KMS-11 (cell line): ENCODE measurements around the gene ZNF652.

Experiments used
- H2AFZ ChIP-seq: fragments of 200-600 bp; sonication (generic); 2 replicates; pipeline ENCODE4 v1.6.1; 2016; ENCODE audit warnings: antibody characterized with exemption, mixed run types, low read depth
- H3K27ac ChIP-seq: fragments of 200-600 bp; sonication (generic); 2 replicates; pipeline ENCODE4 v1.6.1; 2016; ENCODE audit warnings: mild to moderate bottlenecking, mixed run types
- H3K27me3 ChIP-seq: fragments of 200-600 bp; sonication (generic); 2 replicates; pipeline ENCODE4 v1.6.1; 2017; ENCODE audit warnings: mild to moderate bottlenecking, low read depth, mixed run types, moderate library complexity; ENCODE audit not compliant: insufficient read depth
- H3K36me3 ChIP-seq: fragments of 200-600 bp; sonication (generic); 2 replicates; pipeline ENCODE4 v1.6.1; 2017; ENCODE audit warnings: mild to moderate bottlenecking, mixed run types; ENCODE audit not compliant: insufficient read depth
- H3K4me1 ChIP-seq: fragments of 200-600 bp; sonication (generic); 2 replicates; pipeline ENCODE4 v1.6.1; 2016; ENCODE audit warnings: mild to moderate bottlenecking, low read depth, mixed run types; ENCODE audit not compliant: poor library complexity, severe bottlenecking
- H3K4me2 ChIP-seq: fragments of 200-600 bp; sonication (generic); 2 replicates; pipeline ENCODE4 v1.7.0; 2016; ENCODE audit warnings: mild to moderate bottlenecking, mixed run types
- H3K4me3 ChIP-seq: fragments of 200-600 bp; sonication (generic); IDR thresholded peaks from 2 replicates; pipeline ENCODE4 v1.6.1; 2017; ENCODE audit warnings: low read depth, low read length, mixed read lengths; ENCODE audit not compliant: insufficient read depth
- H3K79me2 ChIP-seq: fragments of 200-600 bp; sonication (generic); 2 replicates; pipeline ENCODE4 v1.6.1; 2016; ENCODE audit warnings: low read depth, mixed run types; ENCODE audit not compliant: insufficient read depth
- H3K9ac ChIP-seq: fragments of 200-600 bp; sonication (generic); 2 replicates; pipeline ENCODE4 v1.6.1; 2016; ENCODE audit warnings: mild to moderate bottlenecking, mixed run types
- H4K20me1 ChIP-seq: fragments of 200-600 bp; sonication (generic); 2 replicates; pipeline ENCODE4 v1.6.1; 2016; ENCODE audit warnings: mild to moderate bottlenecking, mixed run types; ENCODE audit not compliant: insufficient read depth
- CTCF ChIP-seq: fragments of 200-600 bp; sonication (generic); conservative IDR thresholded peaks from 2 replicates; pipeline ENCODE4 v1.6.1; 2017; ENCODE audit warnings: low read depth, mild to moderate bottlenecking, antibody characterized with exemption, low read length, moderate library complexity, mixed read lengths

The ZNF652 gene

GRCh38 chr17:49351572-49352140, 10.4 kb downstream of the ZNF652 start:
- Histone ChIP-seq H2AFZ (no peak overlapping the region), H3K79me2 (peaks cover 98% of the 10 kb centered on the region), H4K20me1 (no peaks in the 10 kb centered on the region), H3K9ac (no peak overlapping the region), H3K27me3 (no peaks in the 10 kb centered on the region), H3K27ac (no peak overlapping the region), H3K4me3 (no peak overlapping the region), H3K36me3 (no peaks in the 10 kb centered on the region), H3K4me2 (no peak overlapping the region), H3K4me1 (peaks cover 67% of the 10 kb centered on the region)
- no peak for TF ChIP-seq CTCF

- Histone ChIP-seq H3K4me1 (peaks cover 68% of the 10 kb centered on the region), H3K36me3 (no peaks in the 10 kb centered on the region), H3K4me3 (no peak overlapping the region), H4K20me1 (no peaks in the 10 kb centered on the region), H3K9ac (no peak overlapping the region), H2AFZ (no peak overlapping the region), H3K79me2 (peaks cover 98% of the 10 kb centered on the region), H3K27ac (no peak overlapping the region), H3K4me2 (peak overlapping the region; percentile 23; the same call in 1 of the 2 replicates), H3K27me3 (no peaks in the 10 kb centered on the region)
- no peak for TF ChIP-seq CTCF
Measured at GRCh38 chr17:49349541-49349940, 12.5 kb downstream of the ZNF652 start.

- Histone ChIP-seq H3K9ac (no peak overlapping the region), H3K36me3 (no peaks in the 10 kb centered on the region), H3K27ac (no peak overlapping the region), H3K4me1 (peaks cover 91% of the 10 kb centered on the region), H2AFZ (no peak overlapping the region), H3K79me2 (peaks cover 84% of the 10 kb centered on the region), H4K20me1 (no peaks in the 10 kb centered on the region), H3K4me2 (no peak overlapping the region), H3K27me3 (no peaks in the 10 kb centered on the region), H3K4me3 (no peak overlapping the region)
- TF ChIP-seq CTCF = no peak
Measured at GRCh38 chr17:49344914-49345313, 17.1 kb downstream of the ZNF652 start.

- H3K79me2 ChIP-seq = peaks cover 84% of the 10 kb centered on the region
- H3K27ac ChIP-seq = peak overlapping the region; percentile 88
- H3K4me3 ChIP-seq = no peak overlapping the region
- H4K20me1 ChIP-seq = no peaks in the 10 kb centered on the region
- TF ChIP-seq CTCF = no peak
- H2AFZ ChIP-seq = no peak overlapping the region
- no peak overlapping the region for H3K9ac ChIP-seq
- peak overlapping the region; percentile 88 for H3K4me2 ChIP-seq
- H3K27me3 ChIP-seq = no peaks in the 10 kb centered on the region
- H3K36me3 ChIP-seq = no peaks in the 10 kb centered on the region
- peaks cover 91% of the 10 kb centered on the region for H3K4me1 ChIP-seq
Measured at GRCh38 chr17:49343273-49343672, 18.8 kb downstream of the ZNF652 start.
